GM21723 (cell line): ENCODE data around the gene TOMM7.
"Not testable (repeated sequence)": the region's sequence is repeated elsewhere in the genome, so short reads cannot be mapped to it uniquely, and the experiment has no call there.

Source experiments
- ATAC-seq: cut with Tn5 transposase; IDR thresholded peaks from one replicate; pipeline ENCODE4 v1.9.1; 2021; ENCODE audit warnings: mild to moderate bottlenecking, moderate library complexity; ENCODE audit not compliant: unreplicated experiment

Gene TOMM7

DNA sequence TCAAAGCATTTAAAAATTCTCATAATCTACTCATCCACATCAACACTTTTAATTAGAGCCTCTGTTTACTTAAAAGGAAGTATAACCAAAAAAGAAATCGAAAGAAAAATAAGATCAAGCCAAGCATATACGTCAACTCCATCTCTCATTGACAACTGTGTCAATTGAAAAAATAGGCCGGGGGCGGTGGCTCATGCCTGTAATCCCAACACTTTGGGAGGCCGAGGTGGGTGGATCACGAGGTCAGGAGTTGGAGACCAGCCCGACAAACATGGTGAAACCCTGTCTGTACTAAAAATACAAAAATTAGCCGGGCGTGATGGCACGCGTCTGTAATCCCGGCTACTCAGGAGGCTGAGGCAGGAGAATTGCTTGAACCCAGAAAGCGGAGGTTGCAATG is 32.0 kb downstream of the TOMM7 start:
- not testable (repeated sequence) for ATAC-seq

- no peak for ATAC-seq
These were observed 34.7 kb downstream of the TOMM7 start for GRCh38 chr7:22787951-22788350.

- ATAC-seq: no peak
These were observed 36.2 kb downstream of the TOMM7 start for GRCh38 chr7:22786290-22786932.

DNA sequence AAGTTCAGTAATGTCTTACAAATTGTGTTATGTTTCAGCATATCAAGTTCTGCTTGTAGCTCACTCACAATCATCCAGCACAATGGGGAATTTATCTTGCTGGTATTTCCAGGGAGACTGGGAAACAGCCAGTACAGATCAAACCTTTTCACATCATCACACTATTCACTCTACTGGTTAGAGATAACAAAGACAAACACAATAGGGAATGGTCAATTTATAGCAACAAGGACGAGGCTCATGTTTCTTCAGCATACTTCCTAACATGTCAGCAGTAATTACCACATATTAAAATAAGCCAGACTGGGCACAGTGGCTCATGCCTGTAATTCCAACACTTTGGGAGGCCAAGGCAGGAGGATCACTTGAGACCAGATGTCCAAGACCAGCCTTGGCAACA is 38.3 kb downstream of the TOMM7 start:
- no peak for ATAC-seq

DNA sequence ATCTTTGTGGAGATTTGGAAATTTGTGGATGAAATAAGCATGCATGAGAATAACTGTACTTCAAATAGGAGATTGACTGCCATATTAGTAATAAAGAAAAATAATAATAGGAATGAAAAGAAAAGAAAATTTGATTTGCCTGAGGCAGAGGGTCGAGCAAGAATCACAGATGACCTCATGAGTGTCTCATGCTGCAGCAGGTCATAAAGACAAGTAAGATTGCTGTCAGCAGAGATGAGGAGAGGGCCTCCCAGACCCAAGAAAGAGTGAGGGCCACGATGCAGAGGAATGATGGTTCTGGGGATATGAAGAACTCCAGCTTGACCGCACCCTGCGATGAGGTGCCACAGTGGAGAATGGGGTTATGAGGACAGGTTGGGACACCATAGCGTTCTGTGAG is 39.2 kb downstream of the TOMM7 start:
- ATAC-seq: no peak

GRCh38 chr7:22782616-22783232 is 39.9 kb downstream of the TOMM7 start:
- peak; percentile 89 for ATAC-seq

GRCh38 chr7:22781230-22781711 is 41.4 kb downstream of the TOMM7 start:
- no peak for ATAC-seq

- not testable (repeated sequence) for ATAC-seq
These were observed 42.8 kb downstream of the TOMM7 start for GRCh38 chr7:22779730-22780323.

DNA sequence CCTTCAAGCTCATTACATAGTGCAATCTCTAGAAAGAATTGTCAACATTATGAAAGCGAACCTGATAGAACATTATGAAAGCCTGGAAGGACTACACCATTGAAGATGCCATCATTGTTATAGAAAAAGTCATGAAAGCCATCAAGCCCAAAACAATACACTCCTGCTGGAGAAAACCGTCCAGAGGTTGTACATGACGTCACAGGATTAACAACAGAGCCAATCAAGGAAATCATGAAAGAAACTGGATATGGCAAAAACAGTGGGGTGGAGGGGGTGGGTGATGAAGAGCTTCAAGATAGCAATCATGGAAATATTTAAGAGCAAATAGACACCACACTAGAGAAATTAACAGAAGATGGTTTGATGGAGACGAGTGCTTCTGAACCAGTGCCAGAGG is 45.7 kb downstream of the TOMM7 start:
- no peak for ATAC-seq

DNA sequence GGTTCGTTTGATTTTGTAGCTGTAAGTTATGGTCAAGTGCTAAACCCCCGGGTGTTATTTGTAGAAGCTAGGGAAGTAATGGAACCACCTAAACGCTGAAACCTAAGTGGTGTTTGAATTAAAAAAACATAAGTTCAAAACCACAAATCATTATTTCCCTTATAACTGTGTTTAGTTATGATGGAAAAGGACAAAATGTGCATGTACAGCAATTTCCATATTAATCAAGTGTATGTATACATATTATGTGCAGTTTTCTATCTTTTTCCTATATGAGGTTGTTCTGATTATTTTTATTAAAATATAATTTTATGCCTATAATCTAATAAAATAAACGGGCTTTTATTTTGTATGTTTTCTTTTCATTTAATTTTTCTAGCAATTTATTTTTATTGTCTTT is 49.8 kb downstream of the TOMM7 start:
- ATAC-seq: no peak

DNA sequence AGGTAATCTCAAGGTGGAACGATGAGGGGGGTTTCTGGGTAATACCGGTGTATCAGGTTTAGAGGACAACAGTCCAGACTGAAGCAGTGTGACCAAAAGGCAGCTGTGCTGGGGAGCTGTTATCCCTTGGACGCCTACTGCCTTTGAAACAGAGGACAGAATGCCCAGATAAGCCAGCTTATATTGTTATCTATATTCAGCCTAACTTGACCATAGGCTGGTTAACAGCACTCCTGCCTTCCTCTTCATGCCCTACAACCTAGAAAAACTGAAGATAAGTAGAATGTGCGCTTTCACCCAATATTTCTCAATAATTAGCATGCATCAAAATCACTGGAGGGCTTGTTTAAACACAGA is 50.8 kb downstream of the TOMM7 start:
- no peak for ATAC-seq

DNA sequence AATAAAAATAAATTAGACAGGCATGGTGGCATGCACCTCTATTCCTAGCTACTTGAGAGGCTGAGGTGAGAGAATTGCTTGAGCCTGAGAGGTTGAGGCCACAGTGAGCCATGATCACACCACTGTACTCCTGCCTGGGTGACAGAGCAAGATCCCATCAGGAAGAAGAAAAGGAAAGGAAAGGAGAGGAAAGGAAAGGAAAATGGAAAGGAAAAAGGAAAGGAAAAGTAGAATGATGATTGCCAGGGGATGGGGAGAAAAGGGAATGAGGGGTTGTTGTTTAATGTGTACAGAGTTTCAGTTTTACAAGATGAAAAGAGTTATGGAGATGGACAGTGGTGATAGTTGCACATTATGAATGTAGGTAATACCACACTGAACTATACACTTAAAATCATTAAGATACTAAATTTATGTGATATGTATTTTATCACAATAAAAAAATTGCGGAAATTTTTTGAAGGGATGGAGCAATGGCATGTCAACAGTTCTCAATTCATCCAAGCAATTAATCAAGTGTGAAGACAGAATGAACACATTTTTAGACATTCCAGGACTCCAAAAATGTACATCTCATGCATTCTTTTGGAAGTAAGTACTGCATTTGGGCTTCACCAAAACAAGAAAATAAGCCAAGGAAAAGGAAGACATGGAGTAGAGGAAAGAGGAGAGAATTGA is 51.3 kb downstream of the TOMM7 start:
- ATAC-seq: no peak

DNA sequence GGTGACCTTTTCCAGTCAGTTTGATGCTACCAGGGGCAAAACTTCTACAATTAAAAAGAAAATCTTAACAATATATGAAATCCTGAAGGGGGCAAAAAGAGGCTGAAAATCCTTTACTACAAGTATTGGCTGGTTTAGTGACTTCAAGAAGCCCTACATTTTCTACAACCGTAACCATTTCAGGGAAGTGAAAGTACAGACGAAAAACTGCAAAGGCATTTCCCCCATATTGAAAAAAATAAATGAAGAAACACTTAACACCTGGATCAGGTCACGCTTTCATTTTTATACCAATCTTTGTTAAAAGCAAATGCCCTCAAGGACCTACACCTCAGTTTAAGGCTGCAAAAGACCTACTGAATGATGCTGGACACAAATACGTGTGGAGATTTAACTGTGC is 57.0 kb downstream of the TOMM7 start:
- peak; percentile 96 for ATAC-seq
